ENCODE measurements around the gene DTYMK. TPM values are rescaled to one million over a fixed set of nuclear protein-coding genes. Genes with fewer than 3 reads are reported as not detected.

DTYMK gene
- polyA plus RNA-seq, 2 donors = 13.7 to 25.2 TPM

DNA sequence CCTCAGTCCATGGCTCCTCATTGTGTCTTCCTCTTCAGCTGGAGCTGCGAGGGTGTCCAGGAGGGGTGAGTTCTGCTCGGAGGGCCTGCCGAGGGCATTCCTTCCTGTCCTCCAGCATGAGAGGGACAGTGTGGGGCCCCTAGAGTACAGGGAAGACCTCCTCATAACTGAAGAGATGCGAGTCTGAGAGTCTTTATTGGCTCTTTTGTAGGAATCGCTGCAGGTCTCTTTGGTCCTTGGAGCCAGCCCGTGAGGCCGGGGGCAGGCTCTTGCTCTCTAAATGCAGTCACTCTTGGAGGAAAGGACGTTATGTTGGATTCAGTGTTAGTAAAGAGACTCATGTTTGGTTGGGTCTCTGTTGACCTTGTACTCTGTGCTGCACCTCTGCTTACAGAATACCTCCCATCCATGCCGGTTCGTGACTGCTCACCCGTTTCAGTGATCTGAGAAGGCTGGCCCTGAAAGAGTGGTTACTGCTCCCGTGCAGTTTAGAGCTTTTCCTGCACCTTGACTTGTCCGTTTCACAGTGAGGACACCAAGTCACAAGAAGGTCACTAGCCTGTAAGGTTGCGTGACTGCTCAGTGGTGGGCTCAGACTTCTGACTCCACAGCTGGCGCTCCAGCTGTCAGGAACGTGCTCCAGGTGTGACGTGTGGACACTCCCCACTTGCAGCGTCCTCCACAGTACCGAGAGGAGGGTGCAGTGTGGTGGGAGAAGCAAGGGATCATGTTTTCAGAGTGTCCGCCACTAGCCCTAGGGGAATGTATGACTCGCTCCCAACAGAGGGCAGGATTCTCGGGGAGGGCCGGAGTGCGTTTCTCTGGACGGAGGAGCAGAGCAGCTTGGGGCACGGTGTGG, 41.3 kb downstream of the DTYMK start:
- no peak overlapping the region for H3K4me3 ChIP-seq (ENCODE audit: low read depth in 1 of 2, low read length in 2 of 2)
- no peaks in the 10 kb centered on the region for H3K9me3 ChIP-seq (ENCODE audit: control insufficient read depth in 2 of 2, insufficient read depth in 1 of 2, low read depth in 1 of 2, low read length in 1 of 2)
- H3K36me3 ChIP-seq (ENCODE audit: control insufficient read depth in 2 of 2, insufficient read depth in 2 of 2, low read length in 1 of 2) = peaks cover 0 to 4% of the 10 kb centered on the region in 2 donors
- H3K4me1 ChIP-seq (ENCODE audit: control insufficient read depth in 2 of 2, insufficient read depth in 2 of 2, low read length in 1 of 2) = peaks cover 2 to 4% of the 10 kb centered on the region in 2 donors
- no peak overlapping the region for H3K27ac ChIP-seq (ENCODE audit: low read depth in 2 of 2, low read length in 1 of 2)
- 88 to 89% methylated on average over 26 of the region's 26 CpGs for WGBS, 2 donors
- H3K27me3 ChIP-seq (ENCODE audit: control insufficient read depth in 1 of 2, insufficient read depth in 2 of 2, low read length in 2 of 2) = no peaks in the 10 kb centered on the region

DNA sequence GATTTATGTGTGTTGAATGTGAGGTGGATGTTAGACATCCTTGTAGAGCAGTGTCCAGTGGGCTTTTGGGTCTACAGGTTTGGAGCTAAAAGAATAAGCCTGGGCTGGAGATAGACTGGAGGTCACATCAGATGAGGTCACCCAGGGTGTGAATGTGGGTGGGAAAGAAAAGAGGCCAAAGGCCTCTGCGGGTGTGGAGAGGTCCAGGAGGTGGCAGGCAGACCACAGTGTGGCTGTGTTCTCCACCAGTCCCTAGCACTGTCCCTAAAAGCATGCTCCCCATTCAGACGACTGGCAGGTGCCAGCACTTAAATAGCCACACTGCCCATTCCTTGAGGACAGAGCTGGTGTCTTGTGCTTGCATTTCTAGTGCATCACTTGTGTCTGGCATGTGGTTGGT, 45.0 kb downstream of the DTYMK start:
- no peaks in the 10 kb centered on the region for H3K27me3 ChIP-seq (ENCODE audit: control insufficient read depth in 1 of 2, insufficient read depth in 2 of 2, low read length in 2 of 2)
- H3K4me1 ChIP-seq (ENCODE audit: control insufficient read depth in 2 of 2, insufficient read depth in 2 of 2, low read length in 1 of 2) = peaks cover 8 to 13% of the 10 kb centered on the region in 2 donors
- H3K9me3 ChIP-seq (ENCODE audit: control insufficient read depth in 2 of 2, insufficient read depth in 1 of 2, low read depth in 1 of 2, low read length in 1 of 2) = no peaks in the 10 kb centered on the region
- H3K27ac ChIP-seq (ENCODE audit: low read depth in 2 of 2, low read length in 1 of 2) = no peak overlapping the region
- 50 to 51% methylated on average over 2 of the region's 2 CpGs for WGBS, 2 donors
- peaks cover 0 to 9% of the 10 kb centered on the region in 2 donors for H3K36me3 ChIP-seq (ENCODE audit: control insufficient read depth in 2 of 2, insufficient read depth in 2 of 2, low read length in 1 of 2)
- no peak overlapping the region for H3K4me3 ChIP-seq (ENCODE audit: low read depth in 1 of 2, low read length in 2 of 2)

DNA sequence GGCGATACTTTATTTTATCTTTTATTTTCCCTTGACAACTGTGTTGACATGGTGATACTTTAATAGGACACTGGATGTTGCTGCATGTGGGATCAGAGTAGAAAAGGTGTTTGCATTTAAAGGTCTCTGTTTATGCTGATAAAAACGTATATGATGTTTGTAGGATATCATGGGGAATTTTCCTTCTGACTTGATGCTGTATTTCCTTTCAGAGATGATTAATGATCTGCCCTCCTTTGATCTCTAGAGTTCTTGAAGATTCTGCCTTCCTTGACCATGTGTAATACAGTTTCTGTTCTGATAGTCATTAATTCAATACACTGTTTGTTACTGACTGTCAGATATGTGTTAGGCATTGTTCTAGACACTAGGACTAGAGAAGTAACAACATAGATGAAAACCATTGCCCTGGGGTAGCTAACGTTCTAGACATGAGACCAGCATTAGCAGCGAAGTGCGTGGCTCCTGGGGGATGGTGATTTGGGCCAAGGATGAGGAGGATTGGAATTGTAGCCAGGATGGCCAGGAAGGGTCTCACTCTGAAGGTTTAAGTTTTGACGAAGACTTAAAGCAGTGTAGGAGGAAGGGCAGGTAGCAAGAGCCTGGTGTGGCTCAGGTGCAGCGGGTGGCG, 46.3 kb downstream of the DTYMK start:
- 84 to 85% methylated on average over 8 of the region's 8 CpGs for WGBS, 2 donors
- Histone ChIP-seq H3K9me3 (ENCODE audit: control insufficient read depth in 2 of 2, insufficient read depth in 1 of 2, low read depth in 1 of 2, low read length in 1 of 2) (no peaks in the 10 kb centered on the region), H3K27me3 (ENCODE audit: control insufficient read depth in 1 of 2, insufficient read depth in 2 of 2, low read length in 2 of 2) (no peaks in the 10 kb centered on the region), H3K4me3 (ENCODE audit: low read depth in 1 of 2, low read length in 2 of 2) (no peak overlapping the region), H3K36me3 (ENCODE audit: control insufficient read depth in 2 of 2, insufficient read depth in 2 of 2, low read length in 1 of 2) (peaks cover 0 to 5% of the 10 kb centered on the region in 2 donors), H3K27ac (ENCODE audit: low read depth in 2 of 2, low read length in 1 of 2) (no peak overlapping the region), H3K4me1 (ENCODE audit: control insufficient read depth in 2 of 2, insufficient read depth in 2 of 2, low read length in 1 of 2) (peaks cover 8 to 18% of the 10 kb centered on the region in 2 donors)

DNA sequence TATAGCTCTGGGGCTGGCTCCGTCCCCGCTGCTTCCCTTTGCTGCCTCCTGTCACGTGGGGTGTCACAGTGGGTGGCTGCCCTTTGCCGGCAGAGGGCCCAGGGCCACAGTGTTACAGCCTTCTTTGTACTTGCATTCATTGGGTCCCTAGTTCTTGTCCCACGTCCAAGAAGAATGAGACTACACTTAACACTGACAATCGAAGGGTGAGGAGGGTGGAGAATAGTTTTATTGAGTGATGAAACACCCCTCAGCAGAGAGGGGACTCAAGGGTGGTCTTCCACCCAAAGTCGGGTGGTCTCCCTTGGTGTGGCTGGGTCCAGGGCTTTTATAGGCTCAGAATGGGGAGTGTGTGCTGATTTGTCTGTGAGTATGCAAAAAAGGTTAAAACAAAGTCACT, 47.2 kb downstream of the DTYMK start:
- no peak overlapping the region for H3K4me3 ChIP-seq (ENCODE audit: low read depth in 1 of 2, low read length in 2 of 2)
- no peaks in the 10 kb centered on the region for H3K27me3 ChIP-seq (ENCODE audit: control insufficient read depth in 1 of 2, insufficient read depth in 2 of 2, low read length in 2 of 2)
- peaks cover 8 to 18% of the 10 kb centered on the region in 2 donors for H3K4me1 ChIP-seq (ENCODE audit: control insufficient read depth in 2 of 2, insufficient read depth in 2 of 2, low read length in 1 of 2)
- H3K9me3 ChIP-seq (ENCODE audit: control insufficient read depth in 2 of 2, insufficient read depth in 1 of 2, low read depth in 1 of 2, low read length in 1 of 2) = no peaks in the 10 kb centered on the region
- H3K36me3 ChIP-seq (ENCODE audit: control insufficient read depth in 2 of 2, insufficient read depth in 2 of 2, low read length in 1 of 2) = peaks cover 0 to 4% of the 10 kb centered on the region in 2 donors
- H3K27ac ChIP-seq (ENCODE audit: low read depth in 2 of 2, low read length in 1 of 2) = no peak overlapping the region
- WGBS, 2 donors = 95 to 97% methylated on average over 7 of the region's 7 CpGs

DNA sequence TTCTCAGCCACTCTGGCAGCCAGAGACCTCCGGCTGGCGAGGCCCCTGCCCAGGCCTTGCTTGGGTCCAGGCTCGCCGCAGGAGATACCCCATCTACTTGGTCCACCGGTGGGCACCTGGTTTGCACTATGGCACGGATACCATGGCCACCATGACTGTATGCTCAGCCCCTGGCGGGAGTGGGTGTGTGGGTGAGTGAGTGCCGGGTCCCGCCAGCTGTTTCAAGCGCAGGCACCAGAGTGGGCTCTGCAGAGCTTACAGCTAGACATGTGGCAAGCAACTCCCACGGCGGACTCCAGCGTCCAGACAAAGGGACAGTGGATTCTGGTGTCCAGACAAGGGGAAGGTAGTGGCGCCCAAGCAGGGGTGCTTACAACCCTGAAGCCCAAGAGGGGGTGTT, 47.7 kb downstream of the DTYMK start:
- Histone ChIP-seq H3K9me3 (ENCODE audit: control insufficient read depth in 2 of 2, insufficient read depth in 1 of 2, low read depth in 1 of 2, low read length in 1 of 2) (no peaks in the 10 kb centered on the region), H3K27me3 (ENCODE audit: control insufficient read depth in 1 of 2, insufficient read depth in 2 of 2, low read length in 2 of 2) (no peaks in the 10 kb centered on the region), H3K27ac (ENCODE audit: low read depth in 2 of 2, low read length in 1 of 2) (no peak overlapping the region), H3K4me1 (ENCODE audit: control insufficient read depth in 2 of 2, insufficient read depth in 2 of 2, low read length in 1 of 2) (peaks cover 8 to 18% of the 10 kb centered on the region in 2 donors), H3K36me3 (ENCODE audit: control insufficient read depth in 2 of 2, insufficient read depth in 2 of 2, low read length in 1 of 2) (peaks cover 0 to 4% of the 10 kb centered on the region in 2 donors), H3K4me3 (ENCODE audit: low read depth in 1 of 2, low read length in 2 of 2) (peak overlapping the region in 1 of 2 donors; percentile 76)
- 94 to 95% methylated on average over 14 of the region's 14 CpGs for WGBS, 2 donors

DNA sequence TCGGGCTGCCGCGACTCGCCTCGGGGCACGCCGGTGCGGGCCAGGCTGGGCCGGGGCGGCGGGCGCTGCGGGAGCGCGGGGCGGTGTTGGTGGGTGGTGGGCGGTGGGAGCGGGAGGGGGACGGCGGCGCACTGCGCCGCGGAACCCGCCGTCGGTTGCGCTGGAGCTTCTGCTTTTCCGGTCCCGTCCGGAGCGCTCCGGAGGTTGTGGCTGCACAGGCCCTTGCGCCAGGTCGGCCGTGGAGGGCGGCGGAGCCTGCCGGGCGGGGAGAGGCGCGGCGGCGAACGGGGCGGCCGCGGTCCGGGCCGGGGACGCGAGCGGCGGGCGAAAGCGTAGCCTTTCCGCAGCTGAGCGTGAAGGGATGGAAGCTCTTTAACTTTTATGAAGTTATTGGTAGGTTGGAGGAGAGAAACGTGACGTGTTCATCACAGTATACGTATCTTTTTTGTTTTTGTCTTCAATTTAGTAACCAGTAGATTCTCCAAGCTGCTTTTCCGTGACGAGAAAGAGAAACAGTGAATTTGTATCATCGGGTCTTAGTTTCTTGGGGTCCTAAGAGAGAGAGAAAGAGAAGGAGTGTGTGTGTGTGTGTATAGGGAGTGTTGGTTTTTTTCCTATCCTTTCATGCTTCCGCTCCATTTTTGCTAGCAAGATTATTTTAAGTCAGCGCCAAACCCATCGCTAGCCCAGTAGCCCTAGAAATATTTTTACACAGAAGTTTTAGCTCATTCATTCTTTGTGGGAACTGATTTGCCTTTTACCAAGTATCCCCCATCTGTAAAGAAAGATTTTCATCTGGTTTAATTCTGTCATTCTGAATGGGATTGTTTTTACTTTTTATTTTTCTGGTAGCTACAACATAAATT, 48.6 kb downstream of the DTYMK start:
- Histone ChIP-seq H3K4me3 (ENCODE audit: low read depth in 1 of 2, low read length in 2 of 2) (peak overlapping the region; percentile 76 to 85), H3K9me3 (ENCODE audit: control insufficient read depth in 2 of 2, insufficient read depth in 1 of 2, low read depth in 1 of 2, low read length in 1 of 2) (no peaks in the 10 kb centered on the region), H3K27me3 (ENCODE audit: control insufficient read depth in 1 of 2, insufficient read depth in 2 of 2, low read length in 2 of 2) (no peaks in the 10 kb centered on the region), H3K36me3 (ENCODE audit: control insufficient read depth in 2 of 2, insufficient read depth in 2 of 2, low read length in 1 of 2) (peaks cover 0 to 12% of the 10 kb centered on the region in 2 donors), H3K4me1 (ENCODE audit: control insufficient read depth in 2 of 2, insufficient read depth in 2 of 2, low read length in 1 of 2) (peaks cover 8 to 18% of the 10 kb centered on the region in 2 donors), H3K27ac (ENCODE audit: low read depth in 2 of 2, low read length in 1 of 2) (peak overlapping the region; percentile 98 to 99)
- 0 to 1% methylated on average over 44 to 67 of the region's 67 CpGs for WGBS, 2 donors

DNA sequence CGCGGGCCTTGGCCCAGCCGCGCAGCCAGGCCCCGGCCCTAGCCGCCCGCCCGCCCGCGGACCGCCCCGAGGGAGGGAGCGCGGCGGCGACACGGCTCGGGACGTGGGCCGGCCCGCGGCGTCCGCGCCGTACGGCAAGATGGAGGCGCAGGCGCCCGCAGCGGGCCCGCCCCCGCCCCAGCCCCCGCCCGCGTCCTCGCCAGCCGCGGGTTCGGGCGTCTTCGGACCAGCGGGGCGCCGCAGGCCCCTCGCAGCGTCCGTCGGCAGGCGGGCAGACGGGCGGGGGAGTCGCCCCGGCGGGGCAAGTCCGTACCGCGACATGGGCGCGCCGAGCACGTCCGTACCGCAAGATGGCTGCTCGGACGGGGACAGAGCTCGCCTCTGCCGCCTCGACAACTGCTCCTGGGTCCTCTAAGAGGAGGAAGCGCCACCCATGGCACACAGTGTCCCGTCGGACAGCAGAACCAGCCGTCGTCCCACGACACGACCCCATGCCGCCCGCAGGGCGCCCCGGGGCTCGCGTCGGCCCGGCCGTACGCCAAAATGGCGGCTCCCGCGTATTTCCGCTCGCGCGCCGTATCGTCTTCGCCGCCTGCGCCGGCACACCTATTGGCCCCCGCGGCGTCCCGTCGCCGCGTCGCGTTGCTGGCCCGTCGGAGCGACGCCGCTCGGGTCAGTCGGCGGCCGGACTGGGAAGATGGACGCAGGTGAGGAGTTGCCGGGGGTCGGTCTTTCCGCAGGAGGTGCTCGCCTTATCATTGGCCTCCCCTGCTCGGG, 49.4 kb downstream of the DTYMK start, which contains the start of the genes ATG4B and THAP4:
TSS of gene ATG4B (plus strand) at position 676 of the 777 bp plus-strand sequence. CDS start at position 698, 22 bp downstream.
TSS of gene THAP4 (minus strand) at position 141 of the 777 bp plus-strand sequence. CDS start 141 bp downstream, outside the sequence.
- 0% methylated on average over 109 to 123 of the region's 123 CpGs for WGBS, 2 donors
- no peaks in the 10 kb centered on the region for H3K9me3 ChIP-seq (ENCODE audit: control insufficient read depth in 2 of 2, insufficient read depth in 1 of 2, low read depth in 1 of 2, low read length in 1 of 2)
- peak within 1 kb of the TSS; percentile 76 to 85 for H3K4me3 ChIP-seq (ENCODE audit: low read depth in 1 of 2, low read length in 2 of 2)
- H3K4me1 ChIP-seq (ENCODE audit: control insufficient read depth in 2 of 2, insufficient read depth in 2 of 2, low read length in 1 of 2) = peaks cover 8 to 18% of the 10 kb centered on the region in 2 donors
- H3K36me3 ChIP-seq (ENCODE audit: control insufficient read depth in 2 of 2, insufficient read depth in 2 of 2, low read length in 1 of 2) = peaks cover 5 to 19% of the 10 kb centered on the region in 2 donors
- no peaks in the 10 kb centered on the region for H3K27me3 ChIP-seq (ENCODE audit: control insufficient read depth in 1 of 2, insufficient read depth in 2 of 2, low read length in 2 of 2)
- H3K27ac ChIP-seq (ENCODE audit: low read depth in 2 of 2, low read length in 1 of 2) = peak within 1 kb of the TSS; percentile 98 to 99

DNA sequence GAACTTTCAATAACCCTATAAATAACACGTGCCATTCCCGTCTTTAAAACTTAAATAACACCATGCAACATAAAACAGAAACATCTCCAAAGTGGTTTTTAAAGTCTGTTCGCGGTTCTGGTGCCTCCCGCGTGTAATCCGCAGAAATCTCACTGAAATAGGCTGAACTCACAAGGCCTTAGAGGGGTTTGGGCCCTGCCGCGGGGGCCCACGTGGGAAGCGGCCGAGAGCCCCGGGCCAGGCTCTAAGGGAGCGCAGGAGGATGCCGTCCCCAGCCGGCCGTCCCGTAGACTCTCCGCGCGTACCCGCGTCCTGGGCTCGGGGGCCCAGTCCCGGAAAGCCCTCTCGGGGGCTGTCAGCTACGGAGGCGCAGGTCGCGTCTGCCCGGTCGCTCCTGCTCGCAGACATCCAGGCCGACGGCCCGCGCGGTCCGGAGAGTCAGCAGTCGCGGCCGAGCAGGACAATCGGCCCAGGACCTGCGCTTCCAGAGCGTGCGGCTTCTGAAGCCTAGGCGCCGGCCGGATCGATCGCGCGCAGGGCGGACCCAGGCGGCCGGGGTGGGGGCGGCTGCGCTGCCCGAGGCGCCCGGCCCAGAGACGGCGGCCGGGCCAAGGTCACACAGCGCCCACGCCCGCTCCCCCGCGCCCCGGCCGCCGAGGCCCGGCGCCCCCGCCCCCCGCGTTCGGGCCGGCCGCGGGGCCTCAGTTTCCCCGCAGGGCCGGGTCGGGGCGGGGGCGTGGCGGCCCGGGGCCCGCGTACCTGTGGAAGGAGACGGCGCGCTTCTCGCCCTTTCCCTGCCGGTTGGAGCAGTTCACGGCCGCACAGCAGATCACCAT, 50.2 kb downstream of the DTYMK start:
- Histone ChIP-seq H3K9me3 (ENCODE audit: control insufficient read depth in 2 of 2, insufficient read depth in 1 of 2, low read depth in 1 of 2, low read length in 1 of 2) (no peaks in the 10 kb centered on the region), H3K4me1 (ENCODE audit: control insufficient read depth in 2 of 2, insufficient read depth in 2 of 2, low read length in 1 of 2) (peaks cover 8 to 18% of the 10 kb centered on the region in 2 donors)
- WGBS, 2 donors = 0 to 1% methylated on average over 60 to 97 of the region's 97 CpGs

More for the DNA sequence above, 50.2 kb downstream of the DTYMK start:
- H3K36me3 ChIP-seq (ENCODE audit: control insufficient read depth in 2 of 2, insufficient read depth in 2 of 2, low read length in 1 of 2) = peaks cover 5 to 19% of the 10 kb centered on the region in 2 donors
- no peaks in the 10 kb centered on the region for H3K27me3 ChIP-seq (ENCODE audit: control insufficient read depth in 1 of 2, insufficient read depth in 2 of 2, low read length in 2 of 2)
- peak overlapping the region; percentile 76 to 85 for H3K4me3 ChIP-seq (ENCODE audit: low read depth in 1 of 2, low read length in 2 of 2)
- peak overlapping the region; percentile 98 to 99 for H3K27ac ChIP-seq (ENCODE audit: low read depth in 2 of 2, low read length in 1 of 2)

All from esophagus (tissue), 2 donors.